Endothelial cell (in vitro differentiated cells): ENCODE results near the gene MICAL3. TPM values are rescaled to one million over a fixed set of nuclear protein-coding genes. Genes with fewer than 3 reads are reported as not detected.

ENCODE experiments used
- DNase-seq: peaks from one replicate; pipeline ENCODE4 v3.0.0; 2021; ENCODE audit warnings: low spot score
- H3K27ac Mint-ChIP-seq: one replicate; pipeline ENCODE4 v1.8.0; 2021; ENCODE audit warnings: mixed read lengths, inconsistent platforms; ENCODE audit not compliant: unreplicated experiment
- H3K27me3 Mint-ChIP-seq: one replicate; pipeline ENCODE4 v1.8.0; 2021; ENCODE audit warnings: mild to moderate bottlenecking, moderate library complexity, mixed read lengths, inconsistent platforms; ENCODE audit not compliant: unreplicated experiment
- H3K36me3 Mint-ChIP-seq: one replicate; pipeline ENCODE4 v1.8.0; 2021; ENCODE audit warnings: mild to moderate bottlenecking, low read depth, mixed read lengths, inconsistent platforms; ENCODE audit not compliant: unreplicated experiment
- H3K4me1 Mint-ChIP-seq: one replicate; pipeline ENCODE4 v1.8.0; 2021; ENCODE audit warnings: mild to moderate bottlenecking, mixed read lengths, inconsistent platforms; ENCODE audit not compliant: unreplicated experiment
- H3K4me3 Mint-ChIP-seq: one replicate; pipeline ENCODE4 v1.8.0; 2021; ENCODE audit warnings: mild to moderate bottlenecking, mixed read lengths, inconsistent platforms; ENCODE audit not compliant: unreplicated experiment
- H3K9me3 Mint-ChIP-seq: one replicate; pipeline ENCODE4 v1.8.0; 2021; ENCODE audit warnings: mixed read lengths, inconsistent platforms; ENCODE audit not compliant: unreplicated experiment
- total RNA-seq: library from RNA; stranded (reverse); fragmentation: NEBNext Ultra II Directional; extraction: Animal tissue kit (Norgen Biotek cat#: 25700); gene quantifications from one replicate; pipeline ENCODE4 v1.2.1, GENCODE V29; 2021; ENCODE audit not compliant: unreplicated experiment
- TF ChIP-seq, protein P1 (sequence below): fragments of 200-600 bp; sonication (generic); IDR thresholded peaks from one replicate; pipeline ENCODE4 v1.5.0; 2021; ENCODE audit warnings: antibody characterized with exemption; ENCODE audit not compliant: unreplicated experiment

The MICAL3 gene
- total RNA-seq, 1 donor from 2014 or later: 54.3 TPM

DNA sequence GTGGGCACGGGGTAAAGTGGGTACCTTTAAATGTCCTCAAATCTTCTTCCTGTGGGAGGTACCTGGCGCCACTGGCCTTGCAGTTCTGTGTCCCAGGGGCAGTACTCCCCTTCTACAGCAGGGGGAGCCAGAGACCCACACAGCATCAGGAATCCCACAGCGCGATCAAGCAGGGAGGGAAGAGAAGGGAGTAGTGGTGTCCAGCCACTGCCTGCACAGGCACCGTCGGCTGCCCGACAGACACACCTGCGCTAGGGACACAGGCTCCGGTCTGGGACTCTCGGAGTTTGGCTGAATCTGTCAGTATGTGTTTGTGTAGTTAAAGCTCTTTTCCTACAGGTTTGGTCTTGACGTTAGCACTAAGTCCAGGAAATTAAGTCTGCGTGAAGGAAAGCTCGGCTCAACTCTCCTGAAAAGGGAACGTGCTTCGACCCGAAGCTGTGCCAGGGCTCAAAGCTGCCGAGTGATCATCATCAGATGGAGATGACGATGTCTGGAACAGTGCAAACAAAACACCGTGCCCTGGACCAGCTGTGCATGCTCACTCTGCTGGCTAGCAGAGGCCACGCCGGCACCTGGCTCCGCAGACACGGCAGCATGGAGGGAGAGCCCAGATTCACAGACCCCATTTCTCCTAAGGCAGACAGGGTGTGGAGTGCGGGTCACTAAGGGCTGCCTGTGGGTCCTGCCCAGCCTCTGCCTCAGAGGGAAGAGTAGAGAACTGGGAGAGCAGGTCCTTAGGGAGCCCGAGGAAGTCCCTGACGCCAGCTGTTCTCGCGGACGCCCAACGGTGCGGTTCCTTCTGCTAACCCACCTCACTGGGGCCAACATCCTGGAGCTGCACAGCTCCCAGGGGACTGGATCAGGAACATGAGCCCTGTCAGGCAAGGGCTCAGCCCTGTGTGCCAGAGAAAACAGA lies 194.1 kb downstream of the MICAL3 start:
- H3K36me3 Mint-ChIP-seq: peaks cover 30% of the 10 kb centered on the region
- H3K27me3 Mint-ChIP-seq: peaks cover 8% of the 10 kb centered on the region

DNA sequence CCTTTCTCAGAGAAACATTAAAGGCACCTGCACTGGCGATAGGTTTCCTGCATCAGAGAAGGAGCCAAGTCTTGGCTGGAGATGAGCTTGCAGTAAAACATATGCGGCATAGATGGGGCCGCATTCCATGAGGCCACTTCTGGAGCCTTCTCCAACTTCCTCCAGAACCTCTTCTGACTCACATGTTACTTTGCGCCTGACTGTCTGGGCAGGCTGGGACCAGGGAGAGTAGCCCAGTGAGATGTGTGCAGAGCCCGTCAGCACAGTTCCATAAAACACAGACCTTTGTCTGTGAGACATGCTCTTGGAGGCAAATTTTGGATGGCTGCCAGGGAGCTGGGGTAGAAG lies 194.7 kb downstream of the MICAL3 start:
- no peaks in the 10 kb centered on the region for H3K9me3 Mint-ChIP-seq

More for the DNA sequence above, 194.1 kb downstream of the MICAL3 start:
- Mint-ChIP-seq H3K9me3 (no peaks in the 10 kb centered on the region), H3K27ac (no peak overlapping the region), H3K4me1 (peaks cover 6% of the 10 kb centered on the region), H3K4me3 (no peak overlapping the region)
- peak; percentile 94 for DNase-seq
- TF ChIP-seq, protein P1, sequence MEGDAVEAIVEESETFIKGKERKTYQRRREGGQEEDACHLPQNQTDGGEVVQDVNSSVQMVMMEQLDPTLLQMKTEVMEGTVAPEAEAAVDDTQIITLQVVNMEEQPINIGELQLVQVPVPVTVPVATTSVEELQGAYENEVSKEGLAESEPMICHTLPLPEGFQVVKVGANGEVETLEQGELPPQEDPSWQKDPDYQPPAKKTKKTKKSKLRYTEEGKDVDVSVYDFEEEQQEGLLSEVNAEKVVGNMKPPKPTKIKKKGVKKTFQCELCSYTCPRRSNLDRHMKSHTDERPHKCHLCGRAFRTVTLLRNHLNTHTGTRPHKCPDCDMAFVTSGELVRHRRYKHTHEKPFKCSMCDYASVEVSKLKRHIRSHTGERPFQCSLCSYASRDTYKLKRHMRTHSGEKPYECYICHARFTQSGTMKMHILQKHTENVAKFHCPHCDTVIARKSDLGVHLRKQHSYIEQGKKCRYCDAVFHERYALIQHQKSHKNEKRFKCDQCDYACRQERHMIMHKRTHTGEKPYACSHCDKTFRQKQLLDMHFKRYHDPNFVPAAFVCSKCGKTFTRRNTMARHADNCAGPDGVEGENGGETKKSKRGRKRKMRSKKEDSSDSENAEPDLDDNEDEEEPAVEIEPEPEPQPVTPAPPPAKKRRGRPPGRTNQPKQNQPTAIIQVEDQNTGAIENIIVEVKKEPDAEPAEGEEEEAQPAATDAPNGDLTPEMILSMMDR: peak; percentile 84

DNA sequence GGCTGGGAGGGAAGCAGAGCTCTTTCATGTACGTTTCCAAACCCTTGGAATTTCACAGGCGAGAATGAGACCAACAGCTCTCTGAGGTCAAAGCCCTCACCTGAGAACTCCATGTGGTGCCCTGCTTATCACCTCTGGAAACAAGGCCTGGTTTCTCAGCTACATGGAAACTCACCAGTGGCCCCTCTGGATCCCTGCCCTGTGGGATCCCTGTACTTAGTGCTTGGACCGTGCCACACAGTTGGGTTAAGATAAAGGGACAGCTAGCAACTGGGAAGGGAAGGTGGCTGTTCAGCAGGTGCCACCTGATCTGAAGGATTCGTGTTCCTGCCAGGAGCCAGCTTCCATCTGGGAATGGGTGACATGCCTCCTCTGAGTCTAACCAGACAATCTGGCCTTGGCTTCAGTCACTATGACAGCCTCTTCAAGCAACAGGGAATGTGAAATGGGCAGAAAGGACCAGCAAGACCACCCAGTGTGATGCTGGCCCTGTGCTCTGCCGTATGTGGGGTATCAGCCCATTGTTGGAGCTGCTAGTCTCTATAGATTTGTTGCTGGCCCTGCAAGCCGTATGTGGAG lies 195.8 kb downstream of the MICAL3 start:
- H3K9me3 Mint-ChIP-seq: no peaks in the 10 kb centered on the region
- DNase-seq: no peak
- TF ChIP-seq, protein P1: no peak
- H3K36me3 Mint-ChIP-seq: peaks cover 35% of the 10 kb centered on the region
- no peak overlapping the region for H3K27ac Mint-ChIP-seq
- no peak overlapping the region for H3K4me3 Mint-ChIP-seq
- H3K27me3 Mint-ChIP-seq: peaks cover 8% of the 10 kb centered on the region
- H3K4me1 Mint-ChIP-seq: peaks cover 6% of the 10 kb centered on the region

More for the DNA sequence above, 194.7 kb downstream of the MICAL3 start:
- H3K27me3 Mint-ChIP-seq: peaks cover 8% of the 10 kb centered on the region
- TF ChIP-seq, protein P1: no peak
- H3K4me3 Mint-ChIP-seq: no peak overlapping the region
- no peak overlapping the region for H3K27ac Mint-ChIP-seq
- peaks cover 35% of the 10 kb centered on the region for H3K36me3 Mint-ChIP-seq
- H3K4me1 Mint-ChIP-seq: peaks cover 6% of the 10 kb centered on the region
- DNase-seq: no peak

DNA sequence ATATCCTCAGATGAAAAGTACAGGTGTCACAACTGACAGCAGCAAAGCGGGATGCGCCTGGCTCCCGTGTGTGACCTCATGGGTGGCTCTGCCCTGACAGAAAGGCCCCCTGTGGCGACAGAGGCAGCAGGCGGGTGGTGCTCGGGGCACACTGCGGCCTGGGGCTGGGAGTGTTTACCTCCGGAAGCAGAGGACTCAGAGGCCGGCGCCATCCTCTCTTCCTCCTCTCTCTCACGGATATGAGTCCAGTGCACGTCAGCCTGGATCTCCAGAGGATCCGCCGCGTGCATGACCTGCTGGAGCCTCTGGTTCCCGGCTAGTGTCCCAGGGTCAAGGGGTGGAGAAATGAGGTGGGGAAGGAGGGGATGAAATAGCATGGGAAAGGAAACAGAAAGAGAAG lies 196.9 kb downstream of the MICAL3 start:
- no peak for DNase-seq
- Mint-ChIP-seq H3K36me3 (peaks cover 35% of the 10 kb centered on the region), H3K4me1 (peaks cover 6% of the 10 kb centered on the region), H3K27me3 (peaks cover 8% of the 10 kb centered on the region), H3K27ac (no peak overlapping the region), H3K4me3 (peak overlapping the region; percentile 48), H3K9me3 (no peaks in the 10 kb centered on the region)
- TF ChIP-seq, protein P1: no peak
